ENCODE measurements around the gene AXIN2.

DNA sequence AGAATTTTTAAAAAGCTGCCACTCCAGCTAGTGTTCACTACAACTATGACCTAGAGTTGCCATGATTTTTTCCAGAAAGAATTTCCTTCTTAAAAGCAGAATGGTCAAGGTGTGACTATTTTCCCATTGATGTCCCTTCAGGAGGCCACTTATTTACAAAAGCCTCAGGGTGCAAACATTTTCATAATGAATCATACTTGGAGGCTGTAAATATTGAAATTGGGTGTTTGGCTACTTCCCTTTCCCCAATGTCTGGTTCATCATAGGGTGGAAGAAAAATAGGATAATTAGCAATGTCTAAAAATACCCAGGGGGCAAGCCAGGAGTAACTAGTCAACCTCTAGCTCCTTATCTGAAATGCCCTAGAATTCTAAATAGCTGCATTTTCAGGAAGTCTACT lies 18.8 kb downstream of the AXIN2 start:
- TF ChIP-seq, protein P1, sequence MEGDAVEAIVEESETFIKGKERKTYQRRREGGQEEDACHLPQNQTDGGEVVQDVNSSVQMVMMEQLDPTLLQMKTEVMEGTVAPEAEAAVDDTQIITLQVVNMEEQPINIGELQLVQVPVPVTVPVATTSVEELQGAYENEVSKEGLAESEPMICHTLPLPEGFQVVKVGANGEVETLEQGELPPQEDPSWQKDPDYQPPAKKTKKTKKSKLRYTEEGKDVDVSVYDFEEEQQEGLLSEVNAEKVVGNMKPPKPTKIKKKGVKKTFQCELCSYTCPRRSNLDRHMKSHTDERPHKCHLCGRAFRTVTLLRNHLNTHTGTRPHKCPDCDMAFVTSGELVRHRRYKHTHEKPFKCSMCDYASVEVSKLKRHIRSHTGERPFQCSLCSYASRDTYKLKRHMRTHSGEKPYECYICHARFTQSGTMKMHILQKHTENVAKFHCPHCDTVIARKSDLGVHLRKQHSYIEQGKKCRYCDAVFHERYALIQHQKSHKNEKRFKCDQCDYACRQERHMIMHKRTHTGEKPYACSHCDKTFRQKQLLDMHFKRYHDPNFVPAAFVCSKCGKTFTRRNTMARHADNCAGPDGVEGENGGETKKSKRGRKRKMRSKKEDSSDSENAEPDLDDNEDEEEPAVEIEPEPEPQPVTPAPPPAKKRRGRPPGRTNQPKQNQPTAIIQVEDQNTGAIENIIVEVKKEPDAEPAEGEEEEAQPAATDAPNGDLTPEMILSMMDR (IDR thresholded peaks at IDR 0.05) = no peak
- TF ChIP-seq POLR2A (IDR thresholded peaks at IDR 0.05) = no peak
